ENCODE measurements around the gene PNMT.
A peak's percentile ranks its signal among the peaks of the same experiment; 100 is the strongest.

PNMT gene, protein sequence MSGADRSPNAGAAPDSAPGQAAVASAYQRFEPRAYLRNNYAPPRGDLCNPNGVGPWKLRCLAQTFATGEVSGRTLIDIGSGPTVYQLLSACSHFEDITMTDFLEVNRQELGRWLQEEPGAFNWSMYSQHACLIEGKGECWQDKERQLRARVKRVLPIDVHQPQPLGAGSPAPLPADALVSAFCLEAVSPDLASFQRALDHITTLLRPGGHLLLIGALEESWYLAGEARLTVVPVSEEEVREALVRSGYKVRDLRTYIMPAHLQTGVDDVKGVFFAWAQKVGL

DNA sequence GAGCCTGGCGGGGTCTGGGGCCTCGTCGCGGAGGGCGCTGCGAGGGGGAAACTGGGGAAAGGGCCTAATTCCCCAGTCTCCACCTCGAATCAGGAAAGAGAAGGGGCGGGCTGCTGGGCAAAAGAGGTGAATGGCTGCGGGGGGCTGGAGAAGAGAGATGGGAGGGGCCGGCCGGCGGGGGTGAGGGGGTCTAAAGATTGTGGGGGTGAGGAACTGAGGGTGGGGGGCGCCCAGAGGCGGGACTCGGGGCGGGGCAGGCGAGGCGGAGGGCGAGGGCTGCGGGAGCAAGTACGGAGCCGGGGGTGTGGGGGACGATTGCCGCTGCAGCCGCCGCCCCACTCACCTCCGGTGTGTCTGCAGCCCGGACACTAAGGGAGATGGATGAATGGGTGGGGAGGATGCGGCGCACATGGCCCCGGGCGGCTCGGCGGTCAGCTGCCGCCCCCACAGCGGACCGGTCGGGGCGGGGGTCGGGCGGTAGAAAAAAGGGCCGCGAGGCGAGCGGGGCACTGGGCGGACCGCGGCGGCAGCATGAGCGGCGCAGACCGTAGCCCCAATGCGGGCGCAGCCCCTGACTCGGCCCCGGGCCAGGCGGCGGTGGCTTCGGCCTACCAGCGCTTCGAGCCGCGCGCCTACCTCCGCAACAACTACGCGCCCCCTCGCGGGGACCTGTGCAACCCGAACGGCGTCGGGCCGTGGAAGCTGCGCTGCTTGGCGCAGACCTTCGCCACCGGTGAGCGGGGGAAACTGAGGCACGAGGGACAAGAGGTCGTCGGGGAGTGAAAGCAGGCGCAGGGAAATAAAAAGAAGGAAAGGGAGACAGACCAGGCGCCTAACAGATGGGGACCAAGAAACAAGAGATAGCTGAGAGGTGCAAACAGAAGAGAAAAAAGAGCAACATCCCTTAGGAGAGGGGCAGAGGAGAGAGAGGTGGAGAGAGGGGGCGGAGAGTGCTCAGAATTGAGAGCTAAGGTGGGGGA, at the start of gene PNMT:
TSS of gene PNMT (plus strand) at position 509 of the 980 bp plus-strand sequence. CDS start at position 532, 23 bp downstream.
- peak in 17 of 58 donors; percentile 12 to 54 (median 37) for DNase-seq

DNA sequence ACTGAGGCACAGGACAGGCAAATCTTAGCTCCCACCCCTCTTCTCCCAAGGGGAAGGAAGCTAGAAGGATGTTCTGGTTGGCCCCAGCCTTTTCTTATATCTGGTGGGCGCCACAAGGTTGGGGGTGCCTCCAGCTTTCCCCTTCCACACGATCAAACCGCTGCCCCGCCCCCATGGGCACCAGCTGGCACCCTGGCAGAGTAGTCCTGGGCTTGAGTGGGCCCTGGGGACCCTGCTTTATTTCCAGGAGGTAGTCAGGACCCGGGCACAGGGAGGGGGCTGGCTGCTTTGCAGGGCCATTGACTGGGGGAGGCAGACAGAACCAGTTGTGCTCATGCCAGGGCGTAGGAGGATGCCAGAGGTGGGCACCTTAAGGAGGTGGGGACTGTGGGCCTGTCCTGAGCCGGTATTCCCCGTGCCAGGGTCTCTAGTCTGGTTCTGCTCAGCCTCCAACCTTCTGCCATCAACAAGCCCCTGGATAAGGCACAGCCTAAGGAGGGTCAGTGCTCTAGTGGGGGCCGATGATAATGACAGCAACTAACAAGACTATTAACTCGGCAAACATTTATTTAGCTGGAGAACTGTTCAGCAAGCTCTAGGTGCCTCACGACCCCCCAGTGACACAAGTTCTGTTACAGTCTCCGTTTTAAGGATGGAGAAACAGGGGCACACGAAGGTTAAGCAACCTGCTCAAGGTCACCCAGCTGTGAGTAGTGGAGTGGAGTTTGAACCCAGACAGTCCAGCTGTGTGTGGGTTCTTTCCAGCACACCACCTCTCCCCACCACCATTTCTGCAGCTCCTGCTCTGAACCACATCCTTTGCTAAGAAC, 49.1 kb upstream of the PNMT start:
- no peak for DNase-seq

DNA sequence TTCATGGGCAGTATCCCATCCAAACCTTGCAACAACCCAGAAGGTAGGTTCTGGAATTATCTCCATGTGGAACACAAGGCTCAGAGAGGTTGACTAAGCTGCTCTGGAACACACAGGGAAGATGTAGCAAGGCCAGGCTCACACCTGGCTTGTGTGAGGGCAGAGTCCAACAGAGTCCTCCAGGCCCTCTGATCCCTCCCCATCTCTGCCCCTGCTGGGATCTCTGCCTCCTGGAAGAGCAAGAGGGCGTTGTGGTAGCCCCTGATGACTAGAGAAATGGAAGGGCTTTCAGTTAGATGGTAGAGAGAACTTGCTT, 48.5 kb upstream of the PNMT start:
- DNase-seq: no peak

DNA sequence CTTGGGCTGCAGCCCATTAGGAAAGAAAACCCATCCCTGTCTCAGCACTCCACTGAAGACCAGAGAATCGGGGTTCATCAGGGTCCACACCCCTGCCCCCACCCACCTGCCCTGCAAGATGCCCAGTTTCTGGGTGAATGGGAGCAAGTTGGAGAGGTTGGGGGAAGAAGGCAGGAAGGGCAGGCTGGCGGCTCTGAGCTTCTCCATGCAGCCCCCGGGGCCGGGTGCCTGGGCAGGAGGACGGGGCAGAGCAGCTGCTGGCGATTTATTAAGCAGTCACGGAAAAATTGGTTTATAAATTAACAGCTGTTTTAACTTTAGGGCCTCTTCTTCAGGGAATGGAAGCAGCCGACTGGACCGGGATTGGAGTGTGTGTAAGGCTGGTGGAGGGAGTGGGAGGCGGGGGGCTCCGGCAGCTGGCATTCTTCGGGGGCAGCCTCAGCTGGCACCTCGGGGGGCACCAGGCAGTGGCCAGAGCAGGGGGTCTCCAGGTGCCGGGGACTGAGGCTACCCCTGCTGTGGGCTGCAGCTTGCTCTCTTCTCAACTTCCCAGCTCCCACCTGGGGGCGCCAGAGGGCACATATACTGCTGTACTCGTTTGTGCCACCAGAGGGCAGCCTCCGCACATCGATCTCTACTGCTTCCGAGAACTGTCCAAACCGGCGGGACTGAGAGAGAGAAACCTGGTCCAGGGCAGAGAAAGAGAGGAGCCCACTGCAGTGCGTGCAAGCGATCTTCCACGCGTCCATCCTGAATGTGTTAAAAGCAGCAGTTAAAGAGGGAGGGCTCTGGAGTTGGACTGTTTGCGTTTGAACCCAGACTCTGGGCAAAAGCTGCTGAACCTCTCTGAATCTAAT, 46.5 kb upstream of the PNMT start:
- peak; percentile 37 to 93 (median 80) for DNase-seq

DNA sequence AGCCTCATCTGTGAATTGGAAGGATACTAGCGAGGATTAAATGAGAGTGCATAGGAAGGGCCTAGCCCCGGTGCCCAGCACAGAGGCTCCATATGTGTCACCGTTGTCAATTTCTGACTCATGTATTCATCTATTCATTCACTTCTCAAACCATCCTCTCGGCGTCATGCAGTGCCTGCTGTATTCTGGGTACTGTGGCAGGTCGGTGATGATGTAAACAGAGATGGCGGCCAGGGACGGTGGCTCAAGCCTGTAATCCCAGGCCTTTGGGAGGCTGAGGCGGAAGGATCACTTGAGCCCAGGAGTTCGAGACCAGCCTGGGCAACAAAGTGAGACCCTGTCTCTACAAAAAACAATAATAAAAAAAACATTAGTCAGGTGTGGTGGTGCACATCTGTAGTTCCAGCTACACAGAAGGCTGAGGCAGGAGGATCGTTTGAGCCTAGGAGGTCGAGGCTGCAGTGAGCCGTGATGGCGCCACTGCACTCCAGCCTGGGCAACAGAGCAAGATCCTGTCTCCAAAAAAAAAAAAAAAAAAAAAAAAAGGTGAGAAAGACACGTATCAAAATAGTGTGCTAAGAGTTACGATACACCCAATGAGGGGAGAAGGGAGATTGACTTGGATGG, 45.8 kb upstream of the PNMT start:
- no peak for DNase-seq

DNA sequence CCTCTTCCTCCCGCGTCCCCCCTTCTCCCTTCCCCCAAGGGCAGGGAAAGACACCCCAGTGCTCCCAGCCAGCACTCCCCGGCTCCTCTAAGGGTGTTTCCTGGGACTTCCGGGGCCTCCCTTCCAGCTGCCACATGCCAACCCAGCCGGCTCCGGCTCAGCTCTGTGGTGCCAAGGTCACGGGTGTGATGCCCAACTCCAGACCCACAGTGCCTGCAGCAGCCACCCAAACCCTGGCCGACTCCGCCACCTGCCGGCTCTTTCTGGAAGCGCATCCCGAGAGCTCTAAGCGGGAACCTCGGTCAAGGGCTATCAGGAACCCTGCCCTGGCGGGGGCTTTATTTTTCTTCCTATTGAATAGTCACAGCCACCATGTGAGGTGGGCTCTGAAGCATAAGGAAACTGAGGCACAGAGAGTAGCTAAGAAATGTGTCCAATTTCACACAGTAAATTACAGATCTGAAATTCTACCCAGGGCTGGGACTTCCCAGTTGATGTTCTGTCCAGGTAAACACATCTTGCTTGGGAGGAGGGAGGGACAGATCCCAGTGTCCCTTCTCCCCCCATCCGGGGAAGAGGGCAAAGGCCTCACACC, 44.8 kb upstream of the PNMT start:
- DNase-seq: peak; percentile 14 to 93 (median 74)

DNA sequence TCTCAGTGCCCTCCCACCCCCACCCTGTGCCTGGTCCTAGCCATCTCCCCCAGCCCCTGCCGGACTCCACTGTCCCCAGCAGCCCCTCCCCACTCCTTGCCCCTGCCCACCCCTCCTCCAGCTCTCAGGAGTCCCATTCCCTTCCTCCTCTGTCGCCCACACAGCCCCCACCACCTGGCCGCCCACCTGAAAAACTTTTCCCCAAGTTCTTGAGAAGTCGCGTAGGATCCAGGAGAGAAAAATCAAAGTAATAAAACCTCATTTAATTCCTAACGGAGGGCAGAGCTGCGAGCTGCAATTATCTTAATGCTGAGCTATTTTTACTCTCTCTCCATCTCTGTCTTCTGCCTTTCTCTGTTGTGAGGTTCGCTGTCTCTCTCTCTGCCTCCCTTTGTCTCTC, 43.9 kb upstream of the PNMT start:
- peak in 1 of 58 donors; percentile 34 for DNase-seq

DNA sequence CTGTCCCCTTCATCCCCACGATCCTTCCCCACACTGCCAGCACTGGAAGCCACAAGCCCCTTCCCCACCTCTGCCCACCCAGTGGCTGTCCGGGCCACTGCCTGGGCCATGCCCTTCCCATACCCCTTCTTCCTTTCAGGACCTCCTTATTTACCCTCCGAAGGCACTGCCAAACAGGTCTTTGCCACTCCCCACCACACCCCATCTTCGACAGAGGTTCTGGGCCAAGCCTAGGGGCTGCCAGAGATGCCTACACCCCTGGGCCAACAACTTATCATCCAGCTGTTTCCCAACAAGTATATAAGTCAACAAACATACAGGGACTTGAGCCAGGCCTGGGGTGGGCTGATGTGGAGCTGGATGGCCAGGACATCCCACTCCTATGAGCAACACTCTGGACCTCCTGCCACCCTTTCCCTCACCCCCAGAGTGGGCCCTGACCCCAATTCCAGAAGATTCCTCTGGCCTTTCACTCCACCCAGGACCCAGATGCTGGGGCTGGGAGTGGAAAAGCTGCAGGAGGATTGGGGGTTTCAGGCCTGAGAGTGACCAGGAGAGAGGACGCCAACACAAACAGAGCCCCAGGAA, 43.0 kb upstream of the PNMT start:
- DNase-seq: no peak

DNA sequence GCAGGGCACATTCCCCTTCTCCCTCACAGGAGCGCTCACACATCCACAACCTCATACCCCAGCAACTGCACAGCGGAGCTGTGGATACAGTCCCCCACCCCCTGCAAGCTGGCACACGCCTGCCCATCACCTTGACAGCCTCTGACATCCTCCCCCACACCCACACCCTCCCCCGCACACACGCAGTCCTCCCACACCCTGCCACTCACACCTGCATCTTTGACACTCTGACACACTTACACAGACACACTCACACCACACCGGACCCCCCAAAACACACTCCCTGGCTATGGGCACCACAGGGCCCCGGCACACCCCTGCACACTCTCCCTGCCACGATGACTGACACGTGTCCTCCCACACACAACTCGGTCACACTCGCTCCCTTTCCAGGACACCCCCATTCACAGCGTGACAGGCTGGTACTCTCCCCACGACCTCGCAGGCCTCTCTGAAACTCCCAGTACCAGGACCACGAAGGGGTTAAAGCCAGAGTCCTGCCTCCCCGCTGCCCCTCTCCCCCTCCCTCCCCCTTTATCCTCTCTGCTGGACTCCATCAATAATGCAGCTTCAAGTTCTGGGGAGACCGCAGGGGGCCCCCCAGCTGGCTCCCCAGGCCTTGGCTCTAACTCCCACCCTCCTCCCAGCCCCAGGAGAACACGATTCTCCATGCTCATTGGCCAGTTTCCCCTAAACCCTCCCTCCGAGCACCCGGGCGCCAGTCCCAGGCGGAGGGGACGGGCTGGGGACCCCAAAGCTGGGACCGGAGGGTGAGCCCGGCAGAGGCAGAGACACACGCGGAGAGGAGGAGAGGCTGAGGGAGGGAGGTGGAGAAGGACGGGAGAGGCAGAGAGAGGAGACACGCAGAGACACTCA, 41.8 kb upstream of the PNMT start, which contains the start of gene PPP1R1B:
TSS of gene PPP1R1B (plus strand) at position 782 of the 876 bp plus-strand sequence. CDS start 441 bp downstream, outside the sequence.
- DNase-seq: peak in 39 of 58 donors; percentile 7 to 84 (median 45)

DNA sequence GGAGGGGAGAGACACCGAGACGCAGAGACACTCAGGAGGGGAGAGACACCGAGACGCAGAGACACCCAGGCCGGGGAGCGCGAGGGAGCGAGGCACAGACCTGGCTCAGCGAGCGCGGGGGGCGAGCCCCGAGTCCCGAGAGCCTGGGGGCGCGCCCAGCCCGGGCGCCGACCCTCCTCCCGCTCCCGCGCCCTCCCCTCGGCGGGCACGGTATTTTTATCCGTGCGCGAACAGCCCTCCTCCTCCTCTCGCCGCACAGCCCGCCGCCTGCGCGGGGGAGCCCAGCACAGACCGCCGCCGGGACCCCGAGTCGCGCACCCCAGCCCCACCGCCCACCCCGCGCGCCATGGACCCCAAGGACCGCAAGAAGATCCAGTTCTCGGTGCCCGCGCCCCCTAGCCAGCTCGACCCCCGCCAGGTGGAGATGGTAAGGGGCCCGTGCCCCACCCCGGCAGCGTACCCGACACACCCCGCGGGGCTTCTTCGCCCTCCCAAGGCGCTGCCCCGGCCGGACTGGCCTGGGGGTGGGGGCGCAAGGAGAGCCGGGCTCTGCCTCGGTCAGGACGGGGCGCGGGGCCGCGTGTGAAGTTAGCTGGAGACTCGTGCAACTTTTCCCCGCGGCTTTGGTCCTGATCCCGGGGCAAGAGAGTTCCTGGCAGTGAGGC, 41.1 kb upstream of the PNMT start:
- DNase-seq: no peak

DNA sequence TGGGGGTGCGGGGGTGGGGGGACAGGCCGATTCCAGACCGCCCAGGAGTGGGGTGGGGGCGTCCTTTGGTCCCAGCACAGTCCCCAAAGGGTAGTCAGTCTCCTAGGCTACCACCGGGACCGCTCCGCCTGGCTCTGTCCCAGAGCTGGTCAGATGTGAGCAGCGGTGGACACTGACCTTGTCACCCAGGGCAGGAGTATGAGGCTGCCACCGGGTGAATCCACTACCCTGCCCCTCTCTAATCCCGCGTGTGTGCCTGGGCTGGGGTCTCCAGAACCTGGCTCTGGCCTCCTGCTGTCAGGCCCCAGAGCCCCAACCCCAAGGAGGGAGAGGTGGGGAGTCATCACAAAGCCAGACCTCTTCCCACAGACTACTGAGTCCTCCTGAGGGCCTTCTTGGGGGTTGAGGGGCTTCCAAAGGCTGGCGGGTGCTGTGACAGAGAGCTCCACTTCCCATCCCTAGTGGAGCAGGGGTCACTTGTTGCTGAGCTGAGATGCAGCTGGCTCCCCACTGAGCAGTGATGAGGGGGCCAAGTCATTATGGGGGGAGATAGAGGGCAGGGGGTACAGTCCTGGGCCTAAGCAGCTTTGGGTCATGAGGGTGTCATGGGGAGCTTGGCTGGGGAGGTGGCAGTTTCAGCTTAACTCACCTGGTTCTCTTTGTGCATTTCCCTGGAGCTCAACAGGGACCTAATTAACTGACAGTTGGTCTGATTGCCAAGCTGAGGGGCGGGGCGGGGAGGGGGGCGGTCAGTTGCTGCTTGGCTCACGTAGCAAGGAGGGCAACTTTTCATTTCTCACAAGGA, 40.3 kb upstream of the PNMT start:
- no peak for DNase-seq

DNA sequence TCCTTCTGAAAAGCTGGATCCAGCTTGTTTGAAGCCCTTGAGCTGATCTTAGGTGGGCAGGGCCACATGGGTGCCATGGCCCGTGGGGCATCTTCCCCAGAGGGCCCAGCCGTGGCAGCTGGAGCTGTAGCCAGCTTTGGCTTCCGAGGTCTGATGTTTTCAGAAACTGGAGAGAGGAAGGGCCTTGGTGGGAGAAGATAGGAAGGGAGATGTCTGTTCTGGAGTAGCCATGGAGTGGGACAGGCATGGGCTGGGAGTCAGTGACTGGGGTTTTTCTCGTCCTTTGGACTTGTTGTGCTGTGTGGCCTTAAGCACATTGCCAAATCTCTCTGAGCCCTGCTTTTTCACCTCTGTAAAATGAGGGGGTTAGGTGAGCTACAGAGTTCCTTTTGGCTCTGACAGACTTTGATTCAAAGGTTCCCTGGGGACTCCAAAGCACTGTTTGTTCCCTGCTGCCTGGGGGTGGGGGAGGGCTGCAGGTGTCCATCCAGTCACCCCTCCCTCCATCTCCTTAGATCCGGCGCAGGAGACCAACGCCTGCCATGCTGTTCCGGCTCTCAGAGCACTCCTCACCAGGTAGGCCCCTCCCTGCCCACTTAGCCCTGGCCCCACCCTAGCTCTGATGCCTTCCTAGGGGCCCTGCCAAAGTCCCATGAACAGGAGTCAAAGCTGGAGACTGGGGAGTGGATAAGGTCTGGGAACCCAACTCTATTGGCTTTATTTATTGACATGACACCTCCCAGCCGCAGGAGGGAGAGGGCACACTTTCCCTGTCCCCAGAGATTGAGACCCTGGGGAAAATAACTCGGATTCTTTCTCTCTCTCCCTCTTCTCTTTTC, 39.4 kb upstream of the PNMT start:
- no peak for DNase-seq

DNA sequence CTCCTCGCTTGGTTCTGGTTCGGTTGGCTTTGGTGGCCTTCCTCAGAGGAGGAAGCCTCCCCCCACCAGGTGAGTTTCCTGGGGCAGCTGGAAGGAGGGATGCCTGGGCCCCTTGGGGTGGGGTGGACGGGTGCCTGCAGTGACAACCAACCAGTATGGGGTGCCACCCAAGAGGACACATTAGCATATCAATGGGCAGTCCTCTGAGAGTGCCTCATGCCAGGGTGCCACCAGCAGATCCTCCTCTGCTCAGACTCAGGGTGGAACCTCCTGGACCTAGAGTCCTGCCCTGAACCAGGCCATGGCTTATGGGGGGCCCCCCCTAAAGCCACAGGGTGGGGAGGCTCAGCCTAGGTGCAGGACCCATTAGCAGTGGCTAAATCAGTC, 38.8 kb upstream of the PNMT start:
- no peak for DNase-seq

DNA sequence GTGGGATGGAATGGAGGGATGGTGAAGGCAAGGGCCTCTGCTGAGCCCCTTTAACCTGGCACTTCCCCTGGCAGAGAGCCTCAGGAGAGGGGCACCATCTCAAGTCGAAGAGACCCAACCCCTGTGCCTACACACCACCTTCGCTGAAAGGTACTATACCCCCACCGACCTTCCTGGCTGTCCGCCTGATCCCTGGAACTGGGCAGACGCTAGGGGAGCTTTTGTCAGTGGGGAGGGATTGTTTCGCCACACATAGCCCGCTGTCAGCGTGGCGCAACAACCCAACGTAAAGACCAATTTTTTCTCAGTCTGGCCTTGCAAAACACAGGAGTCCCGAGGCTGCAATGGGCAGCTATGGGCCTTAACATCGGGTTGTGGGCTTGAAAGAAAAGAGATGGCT, 38.4 kb upstream of the PNMT start:
- no peak for DNase-seq

DNA sequence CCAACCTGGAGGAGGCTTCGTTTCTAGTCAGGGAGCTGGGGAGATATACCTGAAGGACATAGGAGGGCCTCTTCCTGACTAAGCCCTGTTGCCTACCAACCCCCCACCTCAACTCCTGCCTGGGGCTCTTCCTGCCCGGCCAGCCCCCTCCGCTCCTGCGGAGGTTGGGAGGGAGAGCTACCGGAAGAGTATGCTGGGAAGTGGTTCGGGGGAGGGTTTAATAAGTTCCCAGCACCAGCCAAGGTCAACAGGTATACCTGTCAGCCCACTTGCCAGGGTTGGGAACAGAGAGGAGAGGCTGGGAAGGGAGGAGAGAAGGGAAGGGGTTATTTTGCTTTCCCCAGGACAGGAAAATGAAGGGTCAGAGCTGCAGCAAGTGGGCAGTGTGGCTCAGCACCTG, 36.9 kb upstream of the PNMT start:
- no peak for DNase-seq
